NCI-H748 (cell line): Measurements from ENCODE around the gene MPDU1.
"Not testable (repeated sequence)": the region's sequence is repeated elsewhere in the genome, so short reads cannot be mapped to it uniquely, and the experiment has no call there.

Experiments
- DNase-seq: peaks from one replicate; lab custom pipeline; 2025; ENCODE audit not compliant: unreplicated experiment; lab: John Stamatoyannopoulos, UW

MPDU1 gene

DNA sequence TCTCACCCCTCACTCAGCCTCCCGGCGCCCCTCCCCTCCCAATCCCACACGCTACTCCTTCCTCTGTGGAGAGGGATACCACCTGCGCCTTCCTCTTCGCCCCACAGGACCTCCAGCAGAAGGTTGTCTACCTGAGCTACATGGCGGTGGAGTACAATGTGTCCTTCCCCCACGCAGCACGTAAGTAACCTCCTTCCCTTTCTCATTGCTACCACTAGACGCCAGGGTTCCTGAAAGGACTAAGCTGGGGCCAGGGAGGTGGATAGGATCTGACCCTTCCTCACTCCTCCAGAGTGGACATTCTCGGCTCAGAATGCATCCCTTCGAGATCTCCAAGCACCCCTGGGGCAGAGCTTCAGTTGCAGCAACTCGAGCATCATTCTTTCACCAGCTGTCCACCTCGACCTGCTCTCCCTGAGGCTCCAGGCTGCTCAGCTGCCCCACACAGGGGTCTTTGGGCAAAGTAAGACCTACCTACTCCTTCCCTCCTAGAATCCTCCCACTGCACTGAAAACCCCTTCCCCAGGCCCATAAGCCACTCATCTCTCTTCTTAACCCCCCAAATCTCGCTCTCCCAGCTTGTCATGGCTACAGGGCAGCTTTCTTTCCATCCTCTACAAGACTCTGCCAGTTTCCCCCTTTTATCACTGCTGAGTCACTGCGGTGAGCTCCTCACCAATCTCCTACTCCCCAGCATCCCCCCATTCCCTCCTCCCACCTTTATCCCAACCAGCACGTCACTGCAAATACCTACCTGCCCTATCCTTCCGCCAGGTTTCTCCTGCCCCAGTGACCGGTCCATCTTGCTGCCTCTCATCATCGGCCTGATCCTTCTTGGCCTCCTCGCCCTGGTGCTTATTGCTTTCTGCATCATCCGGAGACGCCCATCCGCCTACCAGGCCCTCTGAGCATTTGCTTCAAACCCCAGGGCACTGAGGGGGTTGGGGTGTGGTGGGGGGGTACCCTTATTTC lies 2.8 kb upstream of the MPDU1 start:
- DNase-seq, result no peak

DNA sequence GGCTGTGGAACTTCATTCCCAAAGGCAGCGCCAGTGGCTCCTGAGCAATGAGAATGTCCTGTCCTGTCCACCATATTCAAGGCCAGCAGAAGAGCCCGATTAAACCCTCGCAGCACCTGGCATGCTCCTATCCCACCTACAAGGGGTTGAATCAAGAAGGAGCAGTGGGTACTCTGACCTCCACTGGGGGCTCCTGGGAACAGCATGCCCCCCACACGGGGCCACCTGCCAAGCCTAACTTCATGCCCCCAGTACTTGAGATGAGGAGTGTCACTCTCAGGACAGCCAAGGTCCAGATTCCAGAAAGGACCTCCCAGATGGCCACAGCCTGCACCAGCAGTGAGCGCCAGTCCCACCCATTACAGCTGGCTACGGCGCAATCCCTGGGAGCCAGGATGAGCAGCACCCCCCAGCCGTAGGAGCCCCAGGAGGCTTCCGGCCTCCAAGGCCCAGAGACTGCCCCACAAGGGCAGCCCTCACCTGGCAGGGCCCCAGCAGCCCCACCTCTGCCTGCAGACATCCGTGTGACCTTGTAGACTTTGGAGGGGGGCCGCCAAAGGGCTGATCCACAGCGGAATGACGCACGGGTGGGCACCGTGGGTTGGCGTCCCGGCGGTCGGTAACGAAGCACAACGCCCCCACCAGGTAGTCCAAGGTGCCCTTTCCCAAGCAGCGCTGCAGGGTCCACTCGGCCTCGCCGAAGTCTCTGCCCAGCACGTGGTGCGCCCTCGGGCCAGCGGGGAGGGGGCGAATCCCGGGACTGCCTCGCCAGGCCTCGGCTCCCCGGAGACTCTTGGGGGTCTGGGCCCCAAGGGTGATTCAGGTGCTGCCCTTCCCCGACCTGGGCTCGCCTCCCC lies 1.0 kb upstream of the MPDU1 start:
- DNase-seq, result no peak

- DNase-seq, result no peak
Measured at GRCh38 chr17:7586673-7587419, 3.2 kb downstream of the MPDU1 start.

- no peak for DNase-seq
Measured at GRCh38 chr17:7587420-7588151, 3.9 kb downstream of the MPDU1 start.

GRCh38 chr17:7588553-7589203 lies 5.0 kb downstream of the MPDU1 start:
- DNase-seq, result no peak

- peak; percentile 90 for DNase-seq
Measured at GRCh38 chr17:7589204-7589868, 5.7 kb downstream of the MPDU1 start.

GRCh38 chr17:7589891-7590691 lies 6.4 kb downstream of the MPDU1 start, which contains the start of gene SOX15:
Gene SOX15 (minus strand): TSS chr17:7590094. CDS start chr17:7589676, 418 bp downstream.
- DNase-seq, result peak; percentile 26

- DNase-seq, result no peak
Measured at GRCh38 chr17:7590743-7591142, 7.1 kb downstream of the MPDU1 start.

GRCh38 chr17:7591596-7591995 lies 7.9 kb downstream of the MPDU1 start:
- DNase-seq, result no peak

GRCh38 chr17:7592422-7593021 lies 8.9 kb downstream of the MPDU1 start:
- no peak for DNase-seq

DNA sequence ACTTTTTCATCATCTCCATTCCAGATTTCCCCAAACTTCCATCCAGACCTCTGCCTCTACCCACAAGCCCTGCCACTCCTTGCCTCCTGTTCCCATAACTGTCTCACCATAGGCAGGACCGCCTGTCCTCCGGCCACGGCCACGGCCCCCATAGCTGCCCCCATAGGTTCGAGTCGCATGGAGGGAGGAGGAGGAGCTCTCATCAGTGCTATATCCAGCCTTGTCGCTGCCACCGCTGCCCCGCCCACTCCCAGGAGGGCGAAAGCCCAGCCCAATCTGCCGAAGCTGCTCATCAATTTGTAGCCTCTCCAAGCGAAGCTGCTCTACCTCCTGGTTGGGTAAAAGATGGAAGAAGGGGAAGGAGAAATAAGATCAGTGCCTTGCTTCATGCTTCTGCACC lies 9.6 kb downstream of the MPDU1 start:
- no peak for DNase-seq

DNA sequence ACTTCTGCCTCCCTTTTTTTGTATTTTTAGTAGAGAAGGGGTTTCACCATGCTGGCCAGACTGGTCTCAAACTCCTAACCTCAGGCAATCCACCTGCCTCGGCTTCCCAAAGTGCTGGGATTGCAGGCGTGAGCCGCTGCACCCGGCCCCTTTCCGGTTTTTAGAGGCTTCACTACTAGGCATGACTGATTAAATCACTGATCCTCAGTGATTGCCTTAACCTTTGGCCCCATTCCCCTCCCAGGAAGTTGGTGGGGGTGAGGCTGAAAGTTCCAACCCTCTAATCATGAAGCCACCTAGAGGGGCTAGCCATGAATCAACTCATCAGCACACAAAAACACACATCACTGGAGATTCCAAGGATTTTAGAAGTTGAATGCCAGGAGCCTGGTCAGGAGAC lies 13.9 kb downstream of the MPDU1 start:
- not testable (repeated sequence) for DNase-seq

DNA sequence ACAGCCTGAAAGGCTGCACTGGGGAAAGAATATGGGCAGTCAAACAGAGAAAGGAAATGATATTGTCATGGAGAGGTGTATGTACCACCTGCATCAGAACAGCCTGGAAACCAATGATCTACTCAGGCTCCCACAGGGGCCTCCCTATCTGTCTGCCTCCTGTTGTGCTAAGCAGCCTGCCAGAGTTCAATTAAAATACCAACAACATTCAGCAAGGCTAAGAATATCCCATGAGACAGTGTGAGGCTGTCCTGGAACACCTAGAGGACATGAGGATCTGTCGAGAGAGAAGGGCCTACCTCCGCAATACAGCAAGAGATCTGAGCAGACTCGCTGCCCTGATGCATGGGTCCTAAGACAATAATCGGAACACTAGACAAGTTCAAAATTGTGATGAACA lies 22.6 kb downstream of the MPDU1 start:
- DNase-seq, result no peak

DNA sequence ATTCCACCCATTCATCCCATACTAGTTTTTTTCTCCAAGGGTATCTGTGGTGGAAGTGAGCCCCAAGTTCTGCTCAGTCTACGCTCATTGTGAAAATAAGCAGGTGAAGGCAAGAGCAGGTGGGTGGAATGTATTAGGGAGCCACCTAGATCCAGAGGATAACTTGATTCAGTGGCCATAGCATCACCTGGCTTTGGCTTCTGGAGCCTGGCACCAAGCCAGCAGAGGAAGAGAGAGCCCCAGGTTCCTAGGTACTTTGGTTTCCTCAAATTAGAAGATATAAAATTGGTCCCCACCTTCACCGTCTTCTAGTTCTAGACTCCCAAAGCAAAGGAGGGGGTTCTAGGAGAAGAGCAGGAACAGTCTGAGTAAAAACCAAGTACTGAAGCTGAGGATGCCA lies 27.0 kb downstream of the MPDU1 start:
- peak; percentile 29 for DNase-seq

DNA sequence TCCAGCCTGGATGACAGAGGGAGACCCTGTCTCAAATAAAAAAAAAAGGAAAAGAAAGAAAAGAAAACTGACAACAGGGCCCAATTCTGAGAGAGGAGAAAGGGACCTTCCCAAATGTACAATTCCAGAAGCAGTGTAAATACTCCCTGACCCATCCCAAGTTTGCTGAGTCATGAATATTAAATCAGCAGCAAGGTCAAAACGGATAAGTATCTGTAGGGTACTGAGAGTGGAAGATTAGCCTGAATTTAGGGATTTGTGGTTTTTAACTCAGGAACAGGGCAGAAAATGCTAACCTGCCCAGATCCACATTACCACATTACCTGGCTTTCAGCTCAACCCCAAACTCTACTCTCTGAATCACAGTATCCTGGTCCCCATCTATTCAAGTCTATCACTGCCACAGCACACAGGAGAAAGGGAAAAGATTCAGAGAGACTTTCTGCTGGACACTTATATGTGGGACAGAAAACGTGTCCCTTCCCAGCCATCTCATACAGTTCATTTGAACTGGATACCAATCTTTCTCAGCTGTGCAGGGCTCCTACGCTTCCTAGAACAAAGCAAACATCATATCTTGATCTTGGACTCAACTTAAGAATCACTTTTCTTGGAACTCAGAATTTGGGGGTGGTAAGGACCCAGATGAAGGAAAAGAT lies 28.1 kb downstream of the MPDU1 start:
- no peak for DNase-seq

DNA sequence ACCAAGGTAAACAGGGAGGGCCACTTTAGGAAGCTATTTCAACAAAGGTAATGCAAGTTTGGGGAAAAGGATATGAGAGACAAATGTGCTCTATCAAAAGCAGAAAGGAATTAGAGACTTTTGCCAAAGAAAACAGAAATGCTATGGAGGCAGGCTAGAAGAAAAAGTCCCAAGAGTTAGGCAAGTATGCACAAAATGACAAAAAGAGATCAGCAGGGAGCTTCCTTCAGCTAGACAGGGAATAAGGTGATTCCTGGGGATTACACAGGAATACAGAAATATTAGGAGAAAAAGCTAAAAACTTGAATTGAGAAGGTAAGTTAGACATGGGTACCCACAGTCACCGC lies 28.6 kb downstream of the MPDU1 start:
- no peak for DNase-seq

GRCh38 chr17:7613769-7614424 lies 30.2 kb downstream of the MPDU1 start:
- no peak for DNase-seq
